HepG2 (cell line): Measurements from ENCODE around the gene IL10. TPM values are rescaled to one million over a fixed set of nuclear protein-coding genes. Genes with fewer than 3 reads are reported as not detected.

ENCODE experiments used
- ATAC-seq: fragments of 200-7000 bp; cut with Tn5 transposase; 3 replicates; pipeline ENCODE4 v1.9.1; 2020; ENCODE audit warnings: mild to moderate bottlenecking, moderate library complexity
- BruUV-seq: library from RNA; stranded (reverse); fragments of 400-500 nt; replicated peaks from 2 replicates; lab custom pipeline; 2021; lab: Mats Ljungman, UMichigan
- CTCF ChIA-PET: fragments of 300-600 bp; formaldehyde crosslinking; extraction: SDS; loops from one replicate; lab custom pipeline; 2021; ENCODE audit warnings: low total read pairs, inconsistent platforms, low intra/inter-chr PET ratio; lab: Yijun Ruan, JAX
- POLR2A ChIA-PET: fragments of 350-600 bp; sonication (Branson Sonifier 250); formaldehyde crosslinking; loops from one replicate; lab custom pipeline; 2020; ENCODE audit warnings: antibody characterized with exemption, inconsistent platforms; lab: Yijun Ruan, JAX
- DNase-seq: peaks from one replicate; pipeline ENCODE4 v3.0.0-alpha.2; 2015; ENCODE audit warnings: low spot score
- FAIRE-seq: peaks from 3 replicates; lab custom pipeline; 2011; peaks lifted over from hg19 to GRCh38; lab: Jason Lieb, UNC
- H2AFZ ChIP-seq: one replicate; pipeline ENCODE4 v1.6.1; 2011; ENCODE audit warnings: low read length, inconsistent platforms
- H3K27ac ChIP-seq: fragments of 300-600 bp; 3 replicates; pipeline ENCODE4 v1.8.0; 2011; ENCODE audit warnings: mixed run types, mild to moderate bottlenecking, mixed read lengths, low read length, inconsistent platforms; ENCODE audit not compliant: insufficient read depth; ENCODE audit errors: extremely low read length
- H3K27me3 ChIP-seq, 2 experiments: fragments of 200-600 bp in 1 of 2; 2 replicates in 1 of 2; 3 replicates in 1 of 2; pipeline versions ENCODE4 v1.6.0 to v1.8.0; 2011; ENCODE audit warnings: low read length in 2 of 2, mild to moderate bottlenecking in 2 of 2, moderate library complexity in 2 of 2, inconsistent platforms in 1 of 2; ENCODE audit not compliant: insufficient read depth in 2 of 2, control insufficient read depth in 1 of 2
- H3K36me3 ChIP-seq, 2 experiments: fragments of 200-600 bp in 1 of 2; replicated peaks in 1 of 2; 2 replicates in 1 of 2; 3 replicates in 1 of 2; pipeline versions ENCODE4 v1.5.1 to v1.8.0; 2011; ENCODE audit warnings: low read length in 2 of 2, inconsistent platforms in 1 of 2; ENCODE audit not compliant: insufficient read depth in 2 of 2, control insufficient read depth in 1 of 2
- H3K4me1 ChIP-seq: 2 replicates; pipeline ENCODE4 v1.5.1; 2012; ENCODE audit warnings: low read length, inconsistent platforms; ENCODE audit not compliant: insufficient read depth
- H3K4me2 ChIP-seq: 2 replicates; pipeline ENCODE4 v1.6.0; 2011; ENCODE audit warnings: low read depth, low read length, inconsistent platforms
- H3K4me3 ChIP-seq, 3 experiments: fragments of 200-600 bp in 1 of 3; sonication (generic), shearing (Covaris generic) in 1 of 3; replicated peaks in 1 of 3; 2 replicates each; pipeline ENCODE4 v1.5.1; 2011 to 2016; ENCODE audit warnings: low read length in 3 of 3, inconsistent platforms in 2 of 3, low read depth in 2 of 3, mild to moderate bottlenecking in 2 of 3, control low read depth in 1 of 3, mixed read lengths in 1 of 3; ENCODE audit not compliant: insufficient read depth in 1 of 3
- H3K79me2 ChIP-seq: one replicate; pipeline ENCODE4 v1.6.1; 2011; ENCODE audit warnings: low read length, inconsistent platforms; ENCODE audit not compliant: insufficient read depth
- H3K9ac ChIP-seq: 2 replicates; pipeline ENCODE4 v1.6.0; 2011; ENCODE audit warnings: mild to moderate bottlenecking, low read depth, low read length, inconsistent platforms; ENCODE audit not compliant: insufficient read depth
- H3K9me3 ChIP-seq: 2 replicates; pipeline ENCODE4 v1.5.1; 2012; ENCODE audit warnings: mild to moderate bottlenecking, low read length
- H4K20me1 ChIP-seq: 2 replicates; pipeline ENCODE4 v1.6.0; 2011; ENCODE audit warnings: inconsistent platforms, mild to moderate bottlenecking, low read length, moderate library complexity; ENCODE audit not compliant: insufficient read depth
- NR2F6 ChIP-seq, 2 experiments: IDR thresholded peaks; 2 replicates each; pipeline ENCODE4 v1.6.1; 2016; ENCODE audit warnings: antibody characterized with exemption in 1 of 2, mild to moderate bottlenecking in 1 of 2
- PHF5A ChIP-seq: IDR thresholded peaks from one replicate; pipeline ENCODE4 v1.6.1; 2018; ENCODE audit warnings: low read depth, missing genetic modification reagents; ENCODE audit not compliant: unreplicated experiment
- SMAD1 ChIP-seq: sonication (generic); formaldehyde crosslinking; IDR thresholded peaks from 2 replicates; pipeline ENCODE4 v1.4.0; 2020; ENCODE audit warnings: missing genetic modification reagents, low read depth, mild to moderate bottlenecking, borderline replicate concordance
- TRAFD1 ChIP-seq: sonication (generic); formaldehyde crosslinking; IDR thresholded peaks from 2 replicates; pipeline ENCODE4 v1.5.1; 2020; ENCODE audit warnings: missing genetic modification reagents, mild to moderate bottlenecking, borderline replicate concordance
- XRCC5 ChIP-seq: fragments of 200-400 bp; formaldehyde crosslinking; optimal IDR thresholded peaks from 2 replicates; pipeline ENCODE3; 2017; ENCODE audit warnings: mild to moderate bottlenecking, low read length
- ZNF230 ChIP-seq: sonication (generic); formaldehyde crosslinking; IDR thresholded peaks from 2 replicates; pipeline ENCODE4 v1.4.0; 2020; ENCODE audit warnings: mild to moderate bottlenecking, missing genetic modification reagents
- ZNF550 ChIP-seq: sonication (generic); formaldehyde crosslinking; IDR thresholded peaks from 2 replicates; pipeline ENCODE4 v1.4.0; 2020; ENCODE audit warnings: mild to moderate bottlenecking, missing genetic modification reagents, borderline replicate concordance
- ZNF746 ChIP-seq: sonication (generic); formaldehyde crosslinking; IDR thresholded peaks from 2 replicates; pipeline ENCODE4 v1.8.0; 2022; ENCODE audit warnings: mild to moderate bottlenecking, missing genetic modification reagents
- WGBS: methylation state at CpG from one replicate; pipeline ENCODE4 v1.1.6; 2017; ENCODE audit warnings: low lambda C conversion rate; 5-methylcytosine and 5-hydroxymethylcytosine counted together
- in situ Hi-C: cut with HindIII; loops from 2 replicates; pipeline ENCODE4 v1.10.0; 2017; ENCODE audit warnings: low pct_unique_long_range_greater_than_20kb; ENCODE audit not compliant: extremely low pct_ligation_motif_present
- intact Hi-C: fragments of 100-400 bp; cut with micrococcal nuclease; formaldehyde crosslinking; loops from one replicate; pipeline ENCODE4 v1.10.0; 2022; ENCODE audit not compliant: unreplicated experiment
- polyA plus RNA-seq, 8 experiments: library from polyadenylated mRNA; depleted of rRNA in 3 of 8; stranded (reverse) in 7 of 8; unstranded in 1 of 8; fragments of >200 nt; fragmentation: Illumina TruSeq in 4 of 8; extraction: Trizol in 4 of 8; gene quantifications; 2 replicates each; pipeline versions ENCODE4 v1.2.1 to v1.2.3, GENCODE V29; 2011 to 2016; ENCODE audit warnings: low read depth in 4 of 8, missing spikeins in 1 of 8, mixed read lengths in 1 of 8; ENCODE audit not compliant: insufficient read depth in 1 of 8
- total RNA-seq, 5 experiments: library from RNA; depleted of rRNA; stranded (reverse); fragments of >200 nt; fragmentation: Illumina TruSeq; extraction: Trizol; gene quantifications; 2 replicates each; pipeline ENCODE4 v1.2.3, GENCODE V29; 2016; ENCODE audit warnings: low read depth in 1 of 5
- TF ChIP-seq, protein P1 (sequence below): sonication (generic); formaldehyde crosslinking; IDR thresholded peaks from 2 replicates; pipeline ENCODE4 v1.4.0; 2020; ENCODE audit warnings: mild to moderate bottlenecking, missing genetic modification reagents

IL10 gene
- total and polyA plus RNA-seq, 2 of the 13 experiments (the other 11 are each of a cell fraction or from before 2014, with no cell fraction given) = not detected

- no peaks in the 10 kb centered on the region for H3K9me3 ChIP-seq
- WGBS = 84% methylated on average over 1 of the region's 1 CpG
- no TSS peak for BruUV-seq
- FAIRE-seq (no peak), DNase-seq (no peak), ATAC-seq (no peak)
- no peak overlapping the region for H2AFZ ChIP-seq
- H3K27me3 ChIP-seq = peaks cover 0 to 14% of the 10 kb centered on the region in 2 experiments; a peak in 3 of 5 replicates
- H3K4me3 ChIP-seq = no peak overlapping the region
- in situ Hi-C loops (no loop called here), intact Hi-C loops (no loop called here)
- no peaks in the 10 kb centered on the region for H3K79me2 ChIP-seq
- TF ChIP-seq SMAD1 = no peak
- H4K20me1 ChIP-seq = no peaks in the 10 kb centered on the region
- CTCF ChIA-PET = no interaction called here
- POLR2A ChIA-PET = interaction anchor here (0.7 kb wide), 1 partner anchor 133 kb away, joined by 3 read pairs; no protein-coding TSS in a partner anchor
- H3K9ac ChIP-seq = no peak overlapping the region
- H3K4me2 ChIP-seq = no peak overlapping the region
- no peaks in the 10 kb centered on the region for H3K4me1 ChIP-seq
- H3K36me3 ChIP-seq = no peaks in the 10 kb centered on the region
- no peak overlapping the region for H3K27ac ChIP-seq
Observed at GRCh38 chr1:206745301-206745700, 27.0 kb downstream of the IL10 start.

DNA sequence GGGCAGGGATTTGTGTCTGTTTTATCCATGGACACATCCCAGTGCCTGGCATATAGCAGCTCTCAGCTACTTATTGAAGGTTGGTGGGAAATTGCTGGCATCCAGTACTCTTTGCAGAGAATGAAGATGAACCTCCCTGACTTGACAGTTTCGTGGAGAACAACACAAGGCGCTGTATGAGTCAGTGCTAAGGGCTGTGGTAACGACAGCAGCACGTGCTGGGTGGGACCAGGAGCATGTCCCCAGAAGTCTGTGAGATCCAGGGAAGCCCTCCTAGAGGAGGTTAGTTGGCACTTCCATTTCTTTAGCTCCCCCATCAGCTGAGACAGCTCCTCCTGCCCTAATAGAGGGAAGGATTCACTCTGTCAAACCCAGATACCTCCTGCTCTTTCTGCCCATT lies 27.6 kb downstream of the IL10 start:
- H3K9ac ChIP-seq = no peak overlapping the region
- TF ChIP-seq ZNF230 (CRISPR knock-in tag) (no peak), TRAFD1 (CRISPR knock-in tag) (no peak), NR2F6 (IDR thresholded peaks at IDR 0.05) (no peak), NR2F6 (CRISPR knock-in tag; IDR thresholded peaks at IDR 0.05) (no peak), PHF5A (CRISPR knock-in tag) (no peak), ZNF746 (no peak), XRCC5 (no peak), ZNF550 (no peak)
- TF ChIP-seq, protein P1, sequence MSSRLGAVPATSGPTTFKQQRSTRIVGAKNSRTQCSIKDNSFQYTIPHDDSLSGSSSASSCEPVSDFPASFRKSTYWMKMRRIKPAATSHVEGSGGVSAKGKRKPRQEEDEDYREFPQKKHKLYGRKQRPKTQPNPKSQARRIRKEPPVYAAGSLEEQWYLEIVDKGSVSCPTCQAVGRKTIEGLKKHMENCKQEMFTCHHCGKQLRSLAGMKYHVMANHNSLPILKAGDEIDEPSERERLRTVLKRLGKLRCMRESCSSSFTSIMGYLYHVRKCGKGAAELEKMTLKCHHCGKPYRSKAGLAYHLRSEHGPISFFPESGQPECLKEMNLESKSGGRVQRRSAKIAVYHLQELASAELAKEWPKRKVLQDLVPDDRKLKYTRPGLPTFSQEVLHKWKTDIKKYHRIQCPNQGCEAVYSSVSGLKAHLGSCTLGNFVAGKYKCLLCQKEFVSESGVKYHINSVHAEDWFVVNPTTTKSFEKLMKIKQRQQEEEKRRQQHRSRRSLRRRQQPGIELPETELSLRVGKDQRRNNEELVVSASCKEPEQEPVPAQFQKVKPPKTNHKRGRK (CRISPR knock-in tag) = no peak
- TF ChIP-seq, all 625 proteins: peak for 0
- Histone ChIP-seq H3K36me3 (no peaks in the 10 kb centered on the region), H2AFZ (no peak overlapping the region), H3K4me1 (no peaks in the 10 kb centered on the region), H3K9me3 (no peaks in the 10 kb centered on the region), H3K79me2 (no peaks in the 10 kb centered on the region), H4K20me1 (no peaks in the 10 kb centered on the region), H3K27ac (no peak overlapping the region), H3K4me2 (no peak overlapping the region), H3K27me3 (peaks cover 0 to 11% of the 10 kb centered on the region in 2 experiments; a peak in 3 of 5 replicates), H3K4me3 (no peak overlapping the region)
- CTCF ChIA-PET = no interaction called here
- FAIRE-seq = no peak
- ATAC-seq = no peak
- no peak for DNase-seq
- WGBS = 41% methylated on average over 4 of the region's 4 CpGs
- POLR2A ChIA-PET = interaction anchor here (0.7 kb wide), 1 partner anchor 132 kb away, joined by 3 read pairs; no protein-coding TSS in a partner anchor
- in situ Hi-C loops = no loop called here
- BruUV-seq = no TSS peak
- intact Hi-C loops = no loop called here
